IPS-11a (cell line): Measurements from ENCODE around the gene ATP10A.
"Not testable (repeated sequence)": the region's sequence is repeated elsewhere in the genome, so short reads cannot be mapped to it uniquely, and the experiment has no call there.

ENCODE experiments used
- H3K4me3 ChIP-seq: one replicate; pipeline ENCODE4 v1.5.1; 2013; ENCODE audit warnings: low read depth, low read length, control low read depth

The ATP10A gene

GRCh38 chr15:25859838-25860645, 3.1 kb downstream of the ATP10A start:
- no peak overlapping the region for H3K4me3 ChIP-seq

GRCh38 chr15:25858952-25859760, 4.0 kb downstream of the ATP10A start:
- H3K4me3 ChIP-seq = no peak overlapping the region

- H3K4me3 ChIP-seq = not testable (repeated sequence)
Measured at GRCh38 chr15:25856059-25856458, 7.1 kb downstream of the ATP10A start.

- no peak overlapping the region for H3K4me3 ChIP-seq
Measured at GRCh38 chr15:25852661-25853524, 10.2 kb downstream of the ATP10A start.

- no peak overlapping the region for H3K4me3 ChIP-seq
Measured at GRCh38 chr15:25852027-25852426, 11.1 kb downstream of the ATP10A start.

GRCh38 chr15:25850154-25851111, 12.7 kb downstream of the ATP10A start:
- peak overlapping the region; percentile 33 for H3K4me3 ChIP-seq

GRCh38 chr15:25849157-25849921, 13.8 kb downstream of the ATP10A start:
- H3K4me3 ChIP-seq = no peak overlapping the region

GRCh38 chr15:25848784-25849156, 14.4 kb downstream of the ATP10A start:
- H3K4me3 ChIP-seq = no peak overlapping the region

- H3K4me3 ChIP-seq = no peak overlapping the region
Measured at GRCh38 chr15:25848325-25848724, 14.8 kb downstream of the ATP10A start.

- H3K4me3 ChIP-seq = no peak overlapping the region
Measured at GRCh38 chr15:25847051-25847450, 16.1 kb downstream of the ATP10A start.

GRCh38 chr15:25846377-25846776, 16.8 kb downstream of the ATP10A start:
- no peak overlapping the region for H3K4me3 ChIP-seq

- no peak overlapping the region for H3K4me3 ChIP-seq
Measured at GRCh38 chr15:25844981-25845680, 18.0 kb downstream of the ATP10A start.

- H3K4me3 ChIP-seq = no peak overlapping the region
Measured at GRCh38 chr15:25844542-25844941, 18.6 kb downstream of the ATP10A start.

GRCh38 chr15:25844076-25844475, 19.1 kb downstream of the ATP10A start:
- no peak overlapping the region for H3K4me3 ChIP-seq

GRCh38 chr15:25839638-25840156, 23.4 kb downstream of the ATP10A start:
- no peak overlapping the region for H3K4me3 ChIP-seq

GRCh38 chr15:25838871-25839195, 24.3 kb downstream of the ATP10A start:
- H3K4me3 ChIP-seq = no peak overlapping the region

- no peak overlapping the region for H3K4me3 ChIP-seq
Measured at GRCh38 chr15:25838191-25838870, 24.8 kb downstream of the ATP10A start.

- no peak overlapping the region for H3K4me3 ChIP-seq
Measured at GRCh38 chr15:25832158-25832557, 31.0 kb downstream of the ATP10A start.
